ENCODE measurements around the gene PCBP4.

DNA sequence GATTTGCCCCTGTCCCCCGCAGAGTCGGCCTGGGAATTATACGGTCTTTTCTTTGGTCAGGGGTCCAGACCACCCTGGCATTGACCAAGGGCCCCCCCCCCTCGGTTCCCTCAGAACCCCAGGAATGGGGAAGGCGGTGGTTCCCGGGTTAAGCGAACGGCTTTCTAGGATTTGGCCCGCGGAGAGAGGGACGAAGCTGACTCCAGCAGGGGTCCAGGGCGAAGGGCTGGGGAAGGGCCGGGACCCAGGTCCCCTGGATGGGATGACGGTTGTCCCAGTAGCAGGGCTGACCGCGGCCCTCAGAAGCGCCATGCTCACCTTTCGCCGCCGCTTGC, 25.8 kb downstream of the PCBP4 start:
- TF ChIP-seq, protein P1, sequence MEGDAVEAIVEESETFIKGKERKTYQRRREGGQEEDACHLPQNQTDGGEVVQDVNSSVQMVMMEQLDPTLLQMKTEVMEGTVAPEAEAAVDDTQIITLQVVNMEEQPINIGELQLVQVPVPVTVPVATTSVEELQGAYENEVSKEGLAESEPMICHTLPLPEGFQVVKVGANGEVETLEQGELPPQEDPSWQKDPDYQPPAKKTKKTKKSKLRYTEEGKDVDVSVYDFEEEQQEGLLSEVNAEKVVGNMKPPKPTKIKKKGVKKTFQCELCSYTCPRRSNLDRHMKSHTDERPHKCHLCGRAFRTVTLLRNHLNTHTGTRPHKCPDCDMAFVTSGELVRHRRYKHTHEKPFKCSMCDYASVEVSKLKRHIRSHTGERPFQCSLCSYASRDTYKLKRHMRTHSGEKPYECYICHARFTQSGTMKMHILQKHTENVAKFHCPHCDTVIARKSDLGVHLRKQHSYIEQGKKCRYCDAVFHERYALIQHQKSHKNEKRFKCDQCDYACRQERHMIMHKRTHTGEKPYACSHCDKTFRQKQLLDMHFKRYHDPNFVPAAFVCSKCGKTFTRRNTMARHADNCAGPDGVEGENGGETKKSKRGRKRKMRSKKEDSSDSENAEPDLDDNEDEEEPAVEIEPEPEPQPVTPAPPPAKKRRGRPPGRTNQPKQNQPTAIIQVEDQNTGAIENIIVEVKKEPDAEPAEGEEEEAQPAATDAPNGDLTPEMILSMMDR (IDR thresholded peaks at IDR 0.05), result no peak
- TF ChIP-seq POLR2A (IDR thresholded peaks at IDR 0.05), result no peak
